Urothelium cell line (cell line): Measurements from ENCODE around the gene DDX39B.
A peak's percentile ranks its signal among the peaks of the same experiment; 100 is the strongest.
"Not testable (repeated sequence)": the region's sequence is repeated elsewhere in the genome, so short reads cannot be mapped to it uniquely, and the experiment has no call there.

Experiments used
- DNase-seq: peaks from one replicate; pipeline ENCODE4 v3.0.0; 2011; ENCODE audit warnings: low spot score, mixed read lengths
- FAIRE-seq: peaks from 2 replicates; lab custom pipeline; 2011; peaks lifted over from hg19 to GRCh38; lab: Jason Lieb, UNC

DDX39B gene

GRCh38 chr6:31529329-31530150 lies 12.3 kb downstream of the DDX39B start:
- DNase-seq (no peak), FAIRE-seq (no peak)

- no peak for FAIRE-seq
- DNase-seq: no peak
Measured at GRCh38 chr6:31528821-31529328, 12.9 kb downstream of the DDX39B start, which contains the start of gene MCCD1. TSS of gene MCCD1 (plus strand) at chr6:31528962. CDS start at chr6:31529015, 53 bp downstream.

GRCh38 chr6:31528307-31528777 lies 13.5 kb downstream of the DDX39B start:
- DNase-seq (no peak), FAIRE-seq (no peak)

- no peak for FAIRE-seq
Measured at GRCh38 chr6:31525932-31526591, 15.7 kb downstream of the DDX39B start.

GRCh38 chr6:31525553-31525931 lies 16.3 kb downstream of the DDX39B start:
- FAIRE-seq: no peak
- no peak for DNase-seq

More at GRCh38 chr6:31525932-31526591, 15.7 kb downstream of the DDX39B start:
- no peak for DNase-seq

- FAIRE-seq (no peak), DNase-seq (no peak)
Measured at GRCh38 chr6:31521835-31522234, 20.0 kb downstream of the DDX39B start.

- DNase-seq: no peak
- FAIRE-seq: no peak
Measured at GRCh38 chr6:31513456-31514165, 28.2 kb downstream of the DDX39B start.

GRCh38 chr6:31510007-31510406 lies 31.8 kb downstream of the DDX39B start:
- no peak for FAIRE-seq

GRCh38 chr6:31509036-31509435 lies 32.8 kb downstream of the DDX39B start:
- DNase-seq, FAIRE-seq: not testable (repeated sequence)

More at GRCh38 chr6:31510007-31510406, 31.8 kb downstream of the DDX39B start:
- DNase-seq: no peak

- DNase-seq (no peak), FAIRE-seq (no peak)
Measured at GRCh38 chr6:31502586-31502985, 39.2 kb downstream of the DDX39B start.

GRCh38 chr6:31499648-31500047 lies 42.2 kb downstream of the DDX39B start:
- DNase-seq, FAIRE-seq: not testable (repeated sequence)

GRCh38 chr6:31498748-31499147 lies 43.1 kb downstream of the DDX39B start:
- FAIRE-seq (no peak), DNase-seq (no peak)

- FAIRE-seq: no peak
Measured at GRCh38 chr6:31497531-31498476, 44.0 kb downstream of the DDX39B start, which contains the start of gene MICB. TSS of gene MICB (plus strand) at chr6:31498145. CDS start at chr6:31498194, 49 bp downstream.

GRCh38 chr6:31496826-31497225 lies 45.0 kb downstream of the DDX39B start:
- DNase-seq, FAIRE-seq: not testable (repeated sequence)

More at GRCh38 chr6:31497531-31498476, 44.0 kb downstream of the DDX39B start, which contains the start of gene MICB:
- DNase-seq: no peak

- no peak for FAIRE-seq
Measured at GRCh38 chr6:31495580-31495979, 46.2 kb downstream of the DDX39B start.

GRCh38 chr6:31493875-31494694 lies 47.7 kb downstream of the DDX39B start:
- FAIRE-seq (no peak), DNase-seq (peak; percentile 75)

More at GRCh38 chr6:31495580-31495979, 46.2 kb downstream of the DDX39B start:
- DNase-seq: peak; percentile 31

GRCh38 chr6:31493550-31493874 lies 48.3 kb downstream of the DDX39B start:
- not testable (repeated sequence) for FAIRE-seq

GRCh38 chr6:31490115-31490873 lies 51.5 kb downstream of the DDX39B start:
- DNase-seq (no peak), FAIRE-seq (no peak)

More at GRCh38 chr6:31493550-31493874, 48.3 kb downstream of the DDX39B start:
- DNase-seq: not testable (repeated sequence)
